HCT116 (cell line): ENCODE results near the gene LCA5L. TPM values are rescaled to one million over a fixed set of nuclear protein-coding genes. Genes with fewer than 3 reads are reported as not detected.

Experiments
- ATAC-seq: fragments of 200-7000 bp; cut with Tn5 transposase; 2 replicates; pipeline ENCODE4 v1.9.1; 2020; ENCODE audit warnings: mild to moderate bottlenecking, moderate library complexity
- BruUV-seq: library from RNA; stranded (reverse); fragments of 400-500 nt; replicated peaks from 2 replicates; lab custom pipeline; 2021; lab: Mats Ljungman, UMichigan
- CTCF ChIA-PET: fragments of 300-600 bp; sonication (Branson Sonifier 250); formaldehyde crosslinking; loops from one replicate; lab custom pipeline; 2021; ENCODE audit warnings: antibody characterized with exemption; lab: Charles Lee
- POLR2A ChIA-PET: fragments of 300-600, 350-600 bp; sonication (Branson Sonifier 250); formaldehyde crosslinking; loops from one replicate; lab custom pipeline; 2021; ENCODE audit warnings: antibody characterized with exemption; lab: Charles Lee
- RAD21 ChIA-PET, 2 experiments: fragments of 300-600 bp; sonication (Branson Sonifier 250); formaldehyde crosslinking; loops; one replicate each; lab custom pipeline; 2023; ENCODE audit warnings: low total read pairs in 2 of 2; ENCODE audit not compliant: uncharacterized antibody in 2 of 2, unreplicated experiment in 2 of 2, low non-redundant PET in 1 of 2; lab: Charles Lee
- DNase-seq: peaks from one replicate; pipeline ENCODE4 v3.0.0-alpha.2; 2010; ENCODE audit warnings: low read depth, low spot score
- H2AFZ ChIP-seq: fragments of 200-600 bp; shearing (Covaris generic), sonication (generic); 2 replicates; pipeline ENCODE4 v1.6.1; 2017; ENCODE audit warnings: low read depth, mixed run types, mixed read lengths, antibody characterized with exemption, low read length; ENCODE audit not compliant: poor library complexity, severe bottlenecking
- H3K27ac ChIP-seq: 2 replicates; pipeline ENCODE4 v1.5.1; 2012; ENCODE audit warnings: low read depth, low read length
- H3K27me3 ChIP-seq: fragments of 200-600 bp; sonication (generic); 2 replicates; pipeline ENCODE4 v1.6.1; 2016; ENCODE audit warnings: mixed run types, low read length, mixed read lengths; ENCODE audit not compliant: insufficient read depth
- H3K36me3 ChIP-seq, 2 experiments: fragments of 200-500 bp in 1 of 2; fragments of 200-600 bp in 1 of 2; sonication (Bioruptor generic) in 1 of 2; sonication (generic) in 1 of 2; 2 replicates each; pipeline versions ENCODE4 v1.5.1 to v1.6.1; 2014 to 2016; ENCODE audit warnings: low read length in 2 of 2, inconsistent platforms in 1 of 2, mixed read lengths in 1 of 2, mixed run types in 1 of 2; ENCODE audit not compliant: insufficient read depth in 2 of 2, control insufficient read depth in 1 of 2
- H3K4me1 ChIP-seq, 2 experiments: fragments of 200-600 bp in 1 of 2; sonication (generic) in 1 of 2; 2 replicates each; pipeline versions ENCODE4 v1.5.1 to v1.6.1; 2012 to 2017; ENCODE audit warnings: low read length in 2 of 2, inconsistent platforms in 1 of 2, mild to moderate bottlenecking in 1 of 2, mixed read lengths in 1 of 2, mixed run types in 1 of 2, moderate library complexity in 1 of 2; ENCODE audit not compliant: insufficient read depth in 2 of 2, control insufficient read depth in 1 of 2
- H3K4me2 ChIP-seq: fragments of 200-600 bp; sonication (generic); 2 replicates; pipeline ENCODE4 v1.6.1; 2017; ENCODE audit warnings: mixed run types, low read length, mixed read lengths
- H3K4me3 ChIP-seq, 2 experiments: fragments of 200-600 bp in 1 of 2; sonication (generic) in 1 of 2; replicated peaks in 1 of 2; 2 replicates each; pipeline ENCODE4 v1.5.1; 2011 to 2016; ENCODE audit warnings: low read length in 2 of 2, control low read depth in 1 of 2, low read depth in 1 of 2, mild to moderate bottlenecking in 1 of 2, mixed read lengths in 1 of 2, mixed run types in 1 of 2
- H3K79me2 ChIP-seq: fragments of 200-600 bp; sonication (generic); 2 replicates; pipeline ENCODE4 v1.6.1; 2017; ENCODE audit warnings: mild to moderate bottlenecking, mixed run types, low read length, moderate library complexity, mixed read lengths; ENCODE audit not compliant: insufficient read depth
- H3K9ac ChIP-seq: fragments of 200-600 bp; sonication (generic); 2 replicates; pipeline ENCODE4 v1.6.1; 2016; ENCODE audit warnings: low read length, mixed read lengths
- H3K9me2 ChIP-seq: fragments of 200-600 bp; sonication (generic), shearing (Covaris generic); 2 replicates; pipeline ENCODE4 v1.6.1; 2017; ENCODE audit warnings: mixed run types, mild to moderate bottlenecking, moderate library complexity; ENCODE audit not compliant: insufficient read depth
- H3K9me3 ChIP-seq, 2 experiments: fragments of 200-500 bp in 1 of 2; fragments of 200-600 bp in 1 of 2; sonication (Bioruptor generic) in 1 of 2; sonication (generic) in 1 of 2; 2 replicates each; pipeline ENCODE4 v1.6.1; 2014 to 2017; ENCODE audit warnings: low read length in 2 of 2, mixed read lengths in 2 of 2, inconsistent platforms in 1 of 2, low read depth in 1 of 2, mild to moderate bottlenecking in 1 of 2, mixed run types in 1 of 2, moderate library complexity in 1 of 2; ENCODE audit not compliant: control insufficient read depth in 1 of 2, insufficient read depth in 1 of 2
- H4K20me1 ChIP-seq: fragments of 200-600 bp; sonication (generic), shearing (Covaris generic); 2 replicates; pipeline ENCODE4 v1.6.1; 2017; ENCODE audit warnings: mixed run types, mild to moderate bottlenecking, moderate library complexity; ENCODE audit not compliant: insufficient read depth
- CBX3 ChIP-seq: IDR thresholded peaks from 2 replicates; pipeline ENCODE4 v1.6.1; 2012; ENCODE audit warnings: low read depth
- CEBPB ChIP-seq: IDR thresholded peaks from 2 replicates; pipeline ENCODE4 v1.6.1; 2012; ENCODE audit warnings: low read depth
- EGR1 ChIP-seq: IDR thresholded peaks from 2 replicates; pipeline ENCODE4 v1.6.1; 2012; ENCODE audit warnings: low read depth
- EZH2 ChIP-seq: fragments of 200-600 bp; sonication (generic); IDR thresholded peaks from 2 replicates; pipeline ENCODE4 v1.6.1; 2017; ENCODE audit warnings: antibody characterized with exemption, mixed run types
- JUND ChIP-seq: IDR thresholded peaks from 2 replicates; pipeline ENCODE4 v1.6.1; 2012
- POLR2A ChIP-seq: IDR thresholded peaks from 2 replicates; pipeline ENCODE4 v1.7.0; 2011; ENCODE audit warnings: borderline replicate concordance; ENCODE audit not compliant: insufficient read depth, insufficient read length; ENCODE audit errors: extremely low read depth
- POLR2AphosphoS5 ChIP-seq: IDR thresholded peaks from 2 replicates; pipeline ENCODE4 v1.6.1; 2011; ENCODE audit warnings: mild to moderate bottlenecking, low read depth, low read length, moderate library complexity
- RAD21 ChIP-seq: IDR thresholded peaks from 2 replicates; pipeline ENCODE4 v1.6.1; 2012; ENCODE audit warnings: low read depth, mild to moderate bottlenecking
- SIN3A ChIP-seq: IDR thresholded peaks from 2 replicates; pipeline ENCODE4 v1.6.1; 2012; ENCODE audit warnings: low read depth
- SP1 ChIP-seq: IDR thresholded peaks from 2 replicates; pipeline ENCODE4 v1.6.1; 2012; ENCODE audit warnings: low read depth
- intact Hi-C: fragments of 100-400 bp; cut with micrococcal nuclease; formaldehyde crosslinking; loops from 2 replicates; pipeline ENCODE4 v1.10.0; 2022
- total RNA-seq: library from RNA; stranded (reverse); gene quantifications from one replicate; pipeline ENCODE4 v1.2.1, GENCODE V29; 2021; ENCODE audit not compliant: unreplicated experiment
- TF ChIP-seq, protein P1 (sequence below): IDR thresholded peaks from 2 replicates; pipeline ENCODE4 v1.6.1; 2011; ENCODE audit warnings: mild to moderate bottlenecking, low read length, moderate library complexity; ENCODE audit not compliant: insufficient replicate concordance; ENCODE audit errors: extremely low read depth
- TF ChIP-seq, protein P2 (sequence below): IDR thresholded peaks from 2 replicates; pipeline ENCODE4 v1.6.1; 2012
- TF ChIP-seq, protein P3 (sequence below), 3 experiments: fragments of 200-600 bp in 1 of 3; sonication (generic) in 1 of 3; IDR thresholded peaks in 2 of 3; conservative IDR thresholded peaks in 1 of 3; 2 replicates each; pipeline ENCODE4 v1.5.1; 2012 to 2017; ENCODE audit warnings: low read depth in 2 of 3, low read length in 2 of 3, antibody characterized with exemption in 1 of 3, borderline replicate concordance in 1 of 3, control low read depth in 1 of 3, mild to moderate bottlenecking in 1 of 3, mixed read lengths in 1 of 3, mixed run types in 1 of 3, moderate library complexity in 1 of 3; ENCODE audit not compliant: insufficient read depth in 1 of 3

LCA5L gene
- total RNA-seq, 1 experiment from 2014 or later, result 1.9 TPM

DNA sequence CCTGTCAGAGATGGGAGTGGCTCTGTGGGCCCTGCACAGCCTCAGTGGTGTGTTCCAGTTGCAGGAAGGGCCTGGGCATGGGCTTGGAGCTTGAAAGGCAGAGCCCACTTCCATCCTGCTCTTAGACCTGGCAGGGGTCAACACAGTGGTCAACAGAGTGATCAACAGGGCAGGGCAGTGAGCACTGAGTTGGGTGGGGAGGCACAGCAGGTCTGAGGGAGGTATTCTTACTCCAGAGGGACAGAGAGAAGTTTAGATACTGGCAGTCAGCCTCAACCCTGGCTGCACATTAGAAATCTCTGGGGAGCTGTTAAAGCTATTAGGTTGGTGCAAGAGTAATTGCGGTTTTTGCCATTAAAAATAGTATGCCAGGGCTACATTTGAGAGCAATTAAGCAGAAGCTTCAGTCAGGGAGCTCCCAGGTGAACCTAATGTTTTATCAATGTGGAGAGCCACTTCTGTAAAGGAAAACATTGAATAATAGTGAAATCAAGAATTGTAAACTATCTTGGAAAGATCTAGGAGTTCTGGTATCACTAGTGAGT is 43.9 kb upstream of the LCA5L start (continued):
- TF ChIP-seq, protein P1, sequence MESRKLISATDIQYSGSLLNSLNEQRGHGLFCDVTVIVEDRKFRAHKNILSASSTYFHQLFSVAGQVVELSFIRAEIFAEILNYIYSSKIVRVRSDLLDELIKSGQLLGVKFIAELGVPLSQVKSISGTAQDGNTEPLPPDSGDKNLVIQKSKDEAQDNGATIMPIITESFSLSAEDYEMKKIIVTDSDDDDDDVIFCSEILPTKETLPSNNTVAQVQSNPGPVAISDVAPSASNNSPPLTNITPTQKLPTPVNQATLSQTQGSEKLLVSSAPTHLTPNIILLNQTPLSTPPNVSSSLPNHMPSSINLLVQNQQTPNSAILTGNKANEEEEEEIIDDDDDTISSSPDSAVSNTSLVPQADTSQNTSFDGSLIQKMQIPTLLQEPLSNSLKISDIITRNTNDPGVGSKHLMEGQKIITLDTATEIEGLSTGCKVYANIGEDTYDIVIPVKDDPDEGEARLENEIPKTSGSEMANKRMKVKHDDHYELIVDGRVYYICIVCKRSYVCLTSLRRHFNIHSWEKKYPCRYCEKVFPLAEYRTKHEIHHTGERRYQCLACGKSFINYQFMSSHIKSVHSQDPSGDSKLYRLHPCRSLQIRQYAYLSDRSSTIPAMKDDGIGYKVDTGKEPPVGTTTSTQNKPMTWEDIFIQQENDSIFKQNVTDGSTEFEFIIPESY, result no peak
- TF ChIP-seq, protein P2, sequence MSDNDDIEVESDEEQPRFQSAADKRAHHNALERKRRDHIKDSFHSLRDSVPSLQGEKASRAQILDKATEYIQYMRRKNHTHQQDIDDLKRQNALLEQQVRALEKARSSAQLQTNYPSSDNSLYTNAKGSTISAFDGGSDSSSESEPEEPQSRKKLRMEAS, result no peak
- TF ChIP-seq POLR2AphosphoS5 (no peak), EZH2 (no peak), JUND (no peak), POLR2A (no peak), SIN3A (no peak), SP1 (no peak), CEBPB (no peak)

DNA sequence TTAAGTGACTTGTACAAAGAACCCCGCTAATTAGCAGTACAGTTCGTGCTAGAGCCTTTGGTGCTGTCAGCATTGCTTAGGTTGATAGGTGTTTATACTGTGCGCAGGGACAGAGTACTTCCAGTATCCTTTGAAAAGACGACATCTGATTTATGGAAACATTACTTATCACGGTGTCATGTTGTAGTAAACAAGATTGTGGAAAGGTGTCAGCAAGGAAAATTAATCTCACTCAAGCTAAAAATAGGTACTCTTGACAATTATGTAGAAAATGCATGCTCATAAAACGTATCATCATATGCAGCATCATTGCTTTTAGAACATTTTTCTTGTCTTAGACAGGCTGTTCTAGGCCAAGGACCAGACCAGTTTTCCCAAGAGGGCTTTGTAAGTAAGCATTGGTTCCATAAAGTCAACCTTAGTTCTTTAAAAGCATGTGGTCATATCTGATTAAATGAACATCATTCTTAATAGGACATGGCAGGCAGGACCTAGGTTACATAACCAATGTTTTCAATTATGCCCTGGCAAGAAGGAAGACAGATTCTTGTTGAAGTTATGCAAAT is 39.2 kb upstream of the LCA5L start:
- no peak overlapping the region for H3K4me3 ChIP-seq
- no peak overlapping the region for H3K4me2 ChIP-seq
- intact Hi-C loops, result no loop called here
- ChIA-PET CTCF (no interaction called here), RAD21 (no interaction called here), POLR2A (no interaction called here)
- H3K27me3 ChIP-seq, result no peaks in the 10 kb centered on the region
- DNase-seq (no peak), ATAC-seq (no peak)
- H2AFZ ChIP-seq, result no peak overlapping the region
- H3K9me2 ChIP-seq, result no peaks in the 10 kb centered on the region
- no peak overlapping the region for H3K27ac ChIP-seq
- no peaks in the 10 kb centered on the region for H3K36me3 ChIP-seq
- H3K79me2 ChIP-seq, result no peaks in the 10 kb centered on the region
- no peaks in the 10 kb centered on the region for H3K9me3 ChIP-seq
- no peak for TF ChIP-seq RAD21
- TF ChIP-seq, protein P3, sequence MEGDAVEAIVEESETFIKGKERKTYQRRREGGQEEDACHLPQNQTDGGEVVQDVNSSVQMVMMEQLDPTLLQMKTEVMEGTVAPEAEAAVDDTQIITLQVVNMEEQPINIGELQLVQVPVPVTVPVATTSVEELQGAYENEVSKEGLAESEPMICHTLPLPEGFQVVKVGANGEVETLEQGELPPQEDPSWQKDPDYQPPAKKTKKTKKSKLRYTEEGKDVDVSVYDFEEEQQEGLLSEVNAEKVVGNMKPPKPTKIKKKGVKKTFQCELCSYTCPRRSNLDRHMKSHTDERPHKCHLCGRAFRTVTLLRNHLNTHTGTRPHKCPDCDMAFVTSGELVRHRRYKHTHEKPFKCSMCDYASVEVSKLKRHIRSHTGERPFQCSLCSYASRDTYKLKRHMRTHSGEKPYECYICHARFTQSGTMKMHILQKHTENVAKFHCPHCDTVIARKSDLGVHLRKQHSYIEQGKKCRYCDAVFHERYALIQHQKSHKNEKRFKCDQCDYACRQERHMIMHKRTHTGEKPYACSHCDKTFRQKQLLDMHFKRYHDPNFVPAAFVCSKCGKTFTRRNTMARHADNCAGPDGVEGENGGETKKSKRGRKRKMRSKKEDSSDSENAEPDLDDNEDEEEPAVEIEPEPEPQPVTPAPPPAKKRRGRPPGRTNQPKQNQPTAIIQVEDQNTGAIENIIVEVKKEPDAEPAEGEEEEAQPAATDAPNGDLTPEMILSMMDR (IDR thresholded peaks at IDR 0.05 in 2 of 3, conservative IDR thresholded peaks at IDR 0.05 in 1 of 3; ENCODE audit: borderline replicate concordance in 1 of 3, insufficient read depth in 1 of 3, low read depth in 2 of 3, low read length in 2 of 3), result no peak
- TF ChIP-seq JUND, result no peak
- TF ChIP-seq, protein P1, result no peak
- TF ChIP-seq EGR1, result no peak
- TF ChIP-seq CBX3, result no peak
- TF ChIP-seq EZH2, result no peak
- no TSS peak for BruUV-seq
- no peak overlapping the region for H3K9ac ChIP-seq
- no peaks in the 10 kb centered on the region for H3K4me1 ChIP-seq
- no peaks in the 10 kb centered on the region for H4K20me1 ChIP-seq
